Endothelial cell of umbilical vein (primary cell): ENCODE data around the gene ETV1. TPM values are rescaled to one million over a fixed set of nuclear protein-coding genes. Genes with fewer than 3 reads are reported as not detected.

ENCODE experiments used
- BruUV-seq: library from RNA; stranded (reverse); fragments of 400-500 nt; replicated peaks from 2 replicates; lab custom pipeline; 2021; lab: Mats Ljungman, UMichigan
- CTCF ChIA-PET: fragments of 300-600, 350-600 bp; sonication (Branson Sonifier 250); formaldehyde crosslinking; loops from one replicate; lab custom pipeline; 2021; ENCODE audit warnings: antibody characterized with exemption, inconsistent platforms; lab: Charles Lee
- POLR2A ChIA-PET: fragments of 300-600, 350-600 bp; sonication (Branson Sonifier 250); formaldehyde crosslinking; loops from one replicate; lab custom pipeline; 2021; ENCODE audit warnings: antibody characterized with exemption, inconsistent platforms; lab: Charles Lee
- DNase-seq: peaks from one replicate; pipeline ENCODE4 v3.0.0-alpha.2; 2011; ENCODE audit warnings: low read depth, low spot score
- FAIRE-seq: peaks from 2 replicates; lab custom pipeline; 2011; peaks lifted over from hg19 to GRCh38; lab: Jason Lieb, UNC
- H2AFZ ChIP-seq: 2 replicates; pipeline ENCODE4 v1.6.0; 2012; ENCODE audit warnings: low read depth, low read length, control low read depth, inconsistent platforms
- H3K27ac ChIP-seq: 2 replicates; pipeline ENCODE4 v1.5.1; 2011; ENCODE audit warnings: low read depth, mild to moderate bottlenecking, control low read depth, low read length, moderate library complexity; ENCODE audit not compliant: insufficient read depth
- H3K27me3 ChIP-seq, 2 experiments: 2 replicates each; pipeline versions ENCODE4 v1.6.0 to v1.6.1; 2011; ENCODE audit warnings: low read length in 2 of 2, mixed read lengths in 1 of 2; ENCODE audit not compliant: control insufficient read depth in 2 of 2, insufficient read depth in 2 of 2
- H3K36me3 ChIP-seq, 2 experiments: 2 replicates in 1 of 2; 3 replicates in 1 of 2; pipeline ENCODE4 v1.5.1; 2011; ENCODE audit warnings: low read length in 2 of 2, mild to moderate bottlenecking in 1 of 2, moderate library complexity in 1 of 2; ENCODE audit not compliant: control insufficient read depth in 2 of 2, insufficient read depth in 2 of 2; ENCODE audit errors: extremely low read depth in 1 of 2
- H3K4me1 ChIP-seq: 3 replicates; pipeline ENCODE4 v1.5.1; 2011; ENCODE audit warnings: mild to moderate bottlenecking, low read length; ENCODE audit not compliant: control insufficient read depth, insufficient read depth; ENCODE audit errors: extremely low read depth
- H3K4me2 ChIP-seq: 2 replicates; pipeline ENCODE4 v1.6.1; 2011; ENCODE audit warnings: low read length, control low read depth, mixed read lengths; ENCODE audit not compliant: insufficient read depth
- H3K4me3 ChIP-seq, 3 experiments: fragments of 200-600 bp in 1 of 3; sonication (generic), shearing (Covaris generic) in 1 of 3; replicated peaks in 1 of 3; 2 replicates each; pipeline ENCODE4 v1.5.1; 2011 to 2016; ENCODE audit warnings: control low read depth in 3 of 3, low read length in 3 of 3, mild to moderate bottlenecking in 2 of 3, inconsistent platforms in 1 of 3, low read depth in 1 of 3, moderate library complexity in 1 of 3; ENCODE audit not compliant: insufficient read depth in 1 of 3
- H3K79me2 ChIP-seq: 2 replicates; pipeline ENCODE4 v1.6.0; 2012; ENCODE audit warnings: low read length, inconsistent platforms; ENCODE audit not compliant: control insufficient read depth, insufficient read depth
- H3K9ac ChIP-seq: replicated peaks from 2 replicates; pipeline ENCODE3; 2011; ENCODE audit warnings: low read length, control low read depth; ENCODE audit not compliant: insufficient read depth; ENCODE audit errors: extremely low read depth
- H3K9me1 ChIP-seq: replicated peaks from 3 replicates; pipeline ENCODE4 v1.6.0; 2011; ENCODE audit warnings: mild to moderate bottlenecking, low read length; ENCODE audit not compliant: control insufficient read depth, insufficient read depth; ENCODE audit errors: extremely low read depth
- H3K9me3 ChIP-seq: replicated peaks from 2 replicates; pipeline ENCODE4 v1.5.1; 2012; ENCODE audit warnings: low read length, inconsistent platforms; ENCODE audit not compliant: control insufficient read depth, insufficient read depth
- H4K20me1 ChIP-seq: replicated peaks from 2 replicates; pipeline ENCODE3; 2011; ENCODE audit warnings: mild to moderate bottlenecking, low read length; ENCODE audit not compliant: control insufficient read depth, insufficient read depth; ENCODE audit errors: extremely low read depth
- GATA2 ChIP-seq: IDR thresholded peaks from 2 replicates; pipeline ENCODE4 v1.7.0; 2011; ENCODE audit warnings: low read depth, mild to moderate bottlenecking, moderate library complexity, mixed read lengths, low read length; ENCODE audit not compliant: insufficient read length, insufficient read depth
- MYC ChIP-seq: IDR thresholded peaks from one replicate; pipeline ENCODE4 v1.6.1; 2011; ENCODE audit warnings: mild to moderate bottlenecking, low read depth, low read length
- dilution Hi-C: fragments of 300-500 bp; cut with MboI; formaldehyde crosslinking; loops from one replicate; pipeline ENCODE4 v1.15.0; 2019; ENCODE audit warnings: low sequenced_read_pairs; ENCODE audit not compliant: extremely low pct_ligation_motif_present
- intact Hi-C: fragments of 100-400 bp; cut with micrococcal nuclease; formaldehyde crosslinking; loops from one replicate; pipeline ENCODE4 v1.10.0; 2022
- polyA plus RNA-seq, 4 experiments: library from polyadenylated mRNA; depleted of rRNA in 3 of 4; stranded (reverse) in 3 of 4; unstranded in 1 of 4; fragments of >200 nt; gene quantifications; 2 replicates each; pipeline versions ENCODE4 v1.2.1 to v1.2.3, GENCODE V29; 2011 to 2012; ENCODE audit warnings: missing spikeins in 1 of 4
- total RNA-seq: library from RNA; stranded (reverse); gene quantifications from 2 replicates; pipeline ENCODE4 v1.2.3, GENCODE V29; 2021
- TF ChIP-seq, protein P1 (sequence below), 2 donors: IDR thresholded peaks; 1 replicate in 1 of 2; 2 replicates in 1 of 2; pipeline ENCODE4 v1.5.1; 2011; ENCODE audit warnings: low read length in 2 of 2, mild to moderate bottlenecking in 2 of 2, moderate library complexity in 2 of 2, control low read depth in 1 of 2, inconsistent platforms in 1 of 2, low read depth in 1 of 2; ENCODE audit not compliant: insufficient read depth in 1 of 2; ENCODE audit errors: extremely low read depth in 1 of 2

Gene ETV1
- total and polyA plus RNA-seq, 2 donors (not counting 3 experiments of a cell fraction or from before 2014, with no cell fraction given), result 8.4 to 16.6 TPM

DNA sequence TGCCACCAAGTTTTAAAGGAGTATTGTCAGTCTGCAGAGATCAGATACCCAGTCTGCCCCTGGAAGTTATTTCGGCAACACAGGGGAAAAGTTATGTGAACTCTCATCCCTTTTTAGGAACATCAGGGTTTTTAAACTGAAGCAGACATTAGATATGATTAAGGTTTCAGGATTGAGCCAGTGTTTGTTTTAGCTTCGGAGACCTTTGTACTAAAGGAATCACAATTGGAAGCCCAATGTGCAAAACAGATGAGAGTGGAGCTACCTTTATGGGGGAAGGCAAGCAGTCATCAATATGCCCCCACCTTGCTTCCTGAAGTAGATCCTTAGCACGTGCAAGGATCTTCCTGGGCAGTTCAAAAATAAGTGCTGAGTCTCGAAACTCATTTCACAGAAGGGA lies 39.5 kb downstream of the ETV1 start:
- dilution Hi-C loops (no loop called here), intact Hi-C loops (no loop called here)
- no peak overlapping the region for H3K4me3 ChIP-seq
- H3K9me3 ChIP-seq, result no peaks in the 10 kb centered on the region
- no peaks in the 10 kb centered on the region for H3K9me1 ChIP-seq
- TF ChIP-seq, protein P1, sequence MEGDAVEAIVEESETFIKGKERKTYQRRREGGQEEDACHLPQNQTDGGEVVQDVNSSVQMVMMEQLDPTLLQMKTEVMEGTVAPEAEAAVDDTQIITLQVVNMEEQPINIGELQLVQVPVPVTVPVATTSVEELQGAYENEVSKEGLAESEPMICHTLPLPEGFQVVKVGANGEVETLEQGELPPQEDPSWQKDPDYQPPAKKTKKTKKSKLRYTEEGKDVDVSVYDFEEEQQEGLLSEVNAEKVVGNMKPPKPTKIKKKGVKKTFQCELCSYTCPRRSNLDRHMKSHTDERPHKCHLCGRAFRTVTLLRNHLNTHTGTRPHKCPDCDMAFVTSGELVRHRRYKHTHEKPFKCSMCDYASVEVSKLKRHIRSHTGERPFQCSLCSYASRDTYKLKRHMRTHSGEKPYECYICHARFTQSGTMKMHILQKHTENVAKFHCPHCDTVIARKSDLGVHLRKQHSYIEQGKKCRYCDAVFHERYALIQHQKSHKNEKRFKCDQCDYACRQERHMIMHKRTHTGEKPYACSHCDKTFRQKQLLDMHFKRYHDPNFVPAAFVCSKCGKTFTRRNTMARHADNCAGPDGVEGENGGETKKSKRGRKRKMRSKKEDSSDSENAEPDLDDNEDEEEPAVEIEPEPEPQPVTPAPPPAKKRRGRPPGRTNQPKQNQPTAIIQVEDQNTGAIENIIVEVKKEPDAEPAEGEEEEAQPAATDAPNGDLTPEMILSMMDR (IDR thresholded peaks at IDR 0.05; ENCODE audit: extremely low read depth in 1 of 2, insufficient read depth in 1 of 2, low read depth in 1 of 2, low read length in 2 of 2), result no peak
- H2AFZ ChIP-seq, result no peak overlapping the region
- POLR2A ChIA-PET, result no interaction called here
- no peaks in the 10 kb centered on the region for H3K79me2 ChIP-seq
- no peak for FAIRE-seq
- no TSS peak for BruUV-seq
- no peaks in the 10 kb centered on the region for H3K4me1 ChIP-seq
- no peak for DNase-seq
- CTCF ChIA-PET, result no interaction called here
- H3K36me3 ChIP-seq, result no peaks in the 10 kb centered on the region
- no peak overlapping the region for H3K9ac ChIP-seq
- H3K27me3 ChIP-seq, result no peaks in the 10 kb centered on the region
- no peaks in the 10 kb centered on the region for H4K20me1 ChIP-seq
- H3K4me2 ChIP-seq, result no peak overlapping the region
- H3K27ac ChIP-seq, result no peak overlapping the region

DNA sequence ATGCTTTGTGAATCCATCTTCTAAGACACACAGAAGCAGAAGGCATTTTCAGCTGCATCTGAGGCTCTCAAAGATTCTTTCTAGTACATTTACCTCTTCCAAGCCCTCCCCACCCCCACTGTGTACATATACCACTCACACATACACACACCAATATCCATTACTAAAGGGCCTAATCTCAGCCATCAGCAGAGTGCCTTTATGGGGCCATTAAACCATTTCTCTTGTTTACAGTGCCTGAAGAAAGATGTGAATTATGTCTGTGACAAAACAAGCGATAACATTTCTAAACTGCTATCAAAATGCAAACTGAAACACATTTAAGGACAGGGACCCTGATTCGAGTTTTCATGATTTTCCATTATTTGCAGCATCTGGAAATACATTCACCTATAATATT lies 40.0 kb downstream of the ETV1 start:
- no peaks in the 10 kb centered on the region for H3K79me2 ChIP-seq
- intact Hi-C loops, result no loop called here
- H3K4me1 ChIP-seq, result no peaks in the 10 kb centered on the region
- DNase-seq, result no peak
- no peak overlapping the region for H3K4me2 ChIP-seq
- POLR2A ChIA-PET, result no interaction called here
- H3K36me3 ChIP-seq, result no peaks in the 10 kb centered on the region
- no peaks in the 10 kb centered on the region for H3K9me1 ChIP-seq
- no peak overlapping the region for H3K27ac ChIP-seq
- CTCF ChIA-PET, result no interaction called here
- H3K27me3 ChIP-seq, result no peaks in the 10 kb centered on the region
- H2AFZ ChIP-seq, result no peak overlapping the region
- no peaks in the 10 kb centered on the region for H4K20me1 ChIP-seq
- no peak overlapping the region for H3K4me3 ChIP-seq
- no peaks in the 10 kb centered on the region for H3K9me3 ChIP-seq
- FAIRE-seq, result no peak
- H3K9ac ChIP-seq, result no peak overlapping the region
- dilution Hi-C loops, result no loop called here
- BruUV-seq, result no TSS peak
- TF ChIP-seq GATA2 (no peak), MYC (no peak)
- TF ChIP-seq, protein P1 (IDR thresholded peaks at IDR 0.05; ENCODE audit: extremely low read depth in 1 of 2, insufficient read depth in 1 of 2, low read depth in 1 of 2, low read length in 2 of 2), result no peak
